GM12872 (cell line): Measurements from ENCODE around the gene MAVS.

Source experiments
- TF ChIP-seq, protein P1 (sequence below): IDR thresholded peaks from 3 replicates; pipeline ENCODE4 v1.5.1; 2011; ENCODE audit warnings: low read depth, mild to moderate bottlenecking, low read length, moderate library complexity; ENCODE audit not compliant: insufficient read depth

The MAVS gene

GRCh38 chr20:3801299-3801698 lies 45.3 kb upstream of the MAVS start:
- TF ChIP-seq, protein P1, sequence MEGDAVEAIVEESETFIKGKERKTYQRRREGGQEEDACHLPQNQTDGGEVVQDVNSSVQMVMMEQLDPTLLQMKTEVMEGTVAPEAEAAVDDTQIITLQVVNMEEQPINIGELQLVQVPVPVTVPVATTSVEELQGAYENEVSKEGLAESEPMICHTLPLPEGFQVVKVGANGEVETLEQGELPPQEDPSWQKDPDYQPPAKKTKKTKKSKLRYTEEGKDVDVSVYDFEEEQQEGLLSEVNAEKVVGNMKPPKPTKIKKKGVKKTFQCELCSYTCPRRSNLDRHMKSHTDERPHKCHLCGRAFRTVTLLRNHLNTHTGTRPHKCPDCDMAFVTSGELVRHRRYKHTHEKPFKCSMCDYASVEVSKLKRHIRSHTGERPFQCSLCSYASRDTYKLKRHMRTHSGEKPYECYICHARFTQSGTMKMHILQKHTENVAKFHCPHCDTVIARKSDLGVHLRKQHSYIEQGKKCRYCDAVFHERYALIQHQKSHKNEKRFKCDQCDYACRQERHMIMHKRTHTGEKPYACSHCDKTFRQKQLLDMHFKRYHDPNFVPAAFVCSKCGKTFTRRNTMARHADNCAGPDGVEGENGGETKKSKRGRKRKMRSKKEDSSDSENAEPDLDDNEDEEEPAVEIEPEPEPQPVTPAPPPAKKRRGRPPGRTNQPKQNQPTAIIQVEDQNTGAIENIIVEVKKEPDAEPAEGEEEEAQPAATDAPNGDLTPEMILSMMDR: no peak

DNA sequence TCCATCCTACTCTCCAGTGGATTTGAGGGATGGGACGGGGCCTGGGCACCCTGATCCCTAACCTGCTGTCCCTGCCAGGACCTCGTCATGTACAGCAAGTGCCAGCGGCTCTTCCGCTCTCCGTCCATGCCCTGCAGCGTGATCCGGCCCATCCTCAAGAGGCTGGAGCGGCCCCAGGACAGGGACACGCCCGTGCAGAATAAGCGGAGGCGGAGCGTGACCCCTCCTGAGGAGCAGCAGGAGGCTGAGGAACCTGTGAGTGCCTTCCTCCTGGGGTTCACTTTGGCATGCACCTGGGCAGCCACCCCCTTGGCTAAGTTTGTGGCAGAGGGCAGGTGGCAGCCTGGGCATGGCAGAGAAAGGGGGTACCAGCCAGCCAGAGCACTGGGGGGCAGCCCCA lies 44.8 kb upstream of the MAVS start:
- TF ChIP-seq, protein P1: no peak

DNA sequence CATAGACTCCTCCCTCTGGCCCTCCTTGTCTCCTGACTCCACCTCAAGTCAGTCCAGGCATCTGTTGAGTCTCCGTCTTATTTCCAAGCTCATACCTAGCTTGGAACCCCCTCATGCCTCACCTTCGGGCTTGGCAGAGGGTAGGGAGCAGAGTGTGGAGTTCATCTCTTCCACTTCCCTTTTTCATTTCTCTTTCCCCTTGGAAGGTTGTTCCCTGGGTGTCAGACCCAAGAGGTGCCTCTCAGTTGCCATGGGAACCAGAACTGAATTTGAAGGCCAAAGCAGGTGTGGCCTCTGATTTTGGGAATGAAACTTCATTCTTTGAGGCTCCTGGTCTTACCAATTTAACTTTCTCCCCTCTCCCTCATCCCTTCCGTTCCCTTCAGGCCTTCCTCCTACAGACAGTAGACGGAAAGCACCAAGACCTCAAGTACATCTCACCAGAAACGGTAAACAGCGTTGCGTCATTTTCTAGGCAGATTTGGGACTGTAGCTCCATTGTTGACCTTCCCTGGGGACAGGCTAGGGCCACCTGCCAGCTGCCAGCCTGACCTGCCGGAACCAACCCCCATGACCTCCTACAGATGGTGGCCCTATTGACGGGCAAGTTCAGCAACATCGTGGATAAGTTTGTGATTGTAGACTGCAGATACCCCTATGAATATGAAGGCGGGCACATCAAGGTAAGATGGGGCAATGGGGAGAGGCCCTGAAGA lies 44.0 kb upstream of the MAVS start:
- TF ChIP-seq, protein P1: no peak

DNA sequence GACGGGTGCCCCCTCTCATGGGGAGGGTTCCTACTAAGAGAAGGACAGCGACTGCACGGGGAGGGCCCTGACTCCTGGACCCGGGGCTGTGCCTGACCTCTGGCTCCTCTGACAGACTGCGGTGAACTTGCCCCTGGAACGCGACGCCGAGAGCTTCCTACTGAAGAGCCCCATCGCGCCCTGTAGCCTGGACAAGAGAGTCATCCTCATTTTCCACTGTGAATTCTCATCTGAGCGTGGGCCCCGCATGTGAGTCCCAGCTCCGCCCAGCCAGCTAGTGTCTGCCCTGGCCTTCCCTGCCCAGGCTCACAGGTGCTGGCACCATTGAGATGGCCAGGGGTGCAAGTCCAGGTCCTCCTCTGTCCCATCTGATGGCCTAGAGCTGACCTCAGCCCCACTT lies 43.3 kb upstream of the MAVS start:
- TF ChIP-seq, protein P1: no peak

- TF ChIP-seq, protein P1: no peak
Measured at GRCh38 chr20:3803854-3804253, 42.8 kb upstream of the MAVS start.

- TF ChIP-seq, protein P1: no peak
Measured at GRCh38 chr20:3804254-3804751, 42.3 kb upstream of the MAVS start.

DNA sequence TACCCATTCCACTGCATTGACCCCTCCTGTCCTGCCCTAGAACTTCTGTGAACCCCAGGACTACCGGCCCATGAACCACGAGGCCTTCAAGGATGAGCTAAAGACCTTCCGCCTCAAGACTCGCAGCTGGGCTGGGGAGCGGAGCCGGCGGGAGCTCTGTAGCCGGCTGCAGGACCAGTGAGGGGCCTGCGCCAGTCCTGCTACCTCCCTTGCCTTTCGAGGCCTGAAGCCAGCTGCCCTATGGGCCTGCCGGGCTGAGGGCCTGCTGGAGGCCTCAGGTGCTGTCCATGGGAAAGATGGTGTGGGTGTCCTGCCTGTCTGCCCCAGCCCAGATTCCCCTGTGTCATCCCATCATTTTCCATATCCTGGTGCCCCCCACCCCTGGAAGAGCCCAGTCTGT lies 41.9 kb upstream of the MAVS start:
- TF ChIP-seq, protein P1: no peak

DNA sequence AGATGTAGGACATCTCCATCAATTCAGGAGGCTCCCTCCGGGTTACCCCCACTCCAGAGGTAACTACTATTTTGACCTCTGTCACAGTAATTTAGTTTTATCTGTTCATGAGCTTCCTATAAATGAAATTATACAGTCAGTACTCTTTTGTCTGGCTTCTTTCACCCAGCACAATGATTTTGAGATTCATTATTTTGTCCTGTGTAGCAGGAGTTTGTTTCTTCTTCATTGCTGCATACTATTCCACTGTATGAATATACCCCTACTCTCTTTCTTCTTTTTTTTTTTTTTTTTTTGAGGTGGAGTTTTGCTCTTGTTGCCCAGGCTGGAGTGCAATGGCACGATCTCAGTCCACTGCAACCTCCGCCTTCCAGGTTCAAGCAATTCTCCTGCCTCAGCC lies 38.1 kb upstream of the MAVS start:
- TF ChIP-seq, protein P1: no peak
